ENCODE results near the gene FLNB.

FLNB gene

DNA sequence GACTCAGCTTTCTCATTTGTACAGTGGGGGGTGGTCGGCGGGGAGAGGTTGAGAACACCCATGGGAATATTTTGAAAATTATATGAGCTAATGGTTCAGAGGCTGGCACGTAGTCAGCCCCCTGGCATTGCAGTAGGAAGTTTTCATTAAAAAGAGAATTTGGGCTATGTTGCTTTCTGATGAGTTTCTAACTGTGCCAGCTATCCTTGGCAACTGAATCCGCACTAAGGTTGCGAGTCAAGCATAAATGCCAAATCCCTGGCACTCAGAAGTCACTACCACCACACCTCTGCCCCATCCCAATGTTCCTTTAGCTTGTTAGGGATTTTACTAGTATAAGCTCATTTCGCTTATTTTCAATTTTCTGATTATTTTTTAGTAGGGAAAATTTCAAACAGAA, 111.0 kb downstream of the FLNB start:
- no peak overlapping the region for H3K27ac ChIP-seq (ENCODE audit: low read depth, low read length, poor library complexity, severe bottlenecking)
- no peaks in the 10 kb centered on the region for H3K27me3 ChIP-seq (ENCODE audit: insufficient read depth, low read length)
- no peak overlapping the region for H3K9ac ChIP-seq (ENCODE audit: low read length)
- H3K4me1 ChIP-seq (ENCODE audit: insufficient read depth, low read length, severe bottlenecking), result peaks cover 36% of the 10 kb centered on the region
- no peak overlapping the region for H2AFZ ChIP-seq (ENCODE audit: low read length)
- no peaks in the 10 kb centered on the region for H3K9me3 ChIP-seq (ENCODE audit: low read length)
- H3K79me2 ChIP-seq (ENCODE audit: insufficient read depth, low read length), result no peaks in the 10 kb centered on the region
- TF ChIP-seq, protein P1, sequence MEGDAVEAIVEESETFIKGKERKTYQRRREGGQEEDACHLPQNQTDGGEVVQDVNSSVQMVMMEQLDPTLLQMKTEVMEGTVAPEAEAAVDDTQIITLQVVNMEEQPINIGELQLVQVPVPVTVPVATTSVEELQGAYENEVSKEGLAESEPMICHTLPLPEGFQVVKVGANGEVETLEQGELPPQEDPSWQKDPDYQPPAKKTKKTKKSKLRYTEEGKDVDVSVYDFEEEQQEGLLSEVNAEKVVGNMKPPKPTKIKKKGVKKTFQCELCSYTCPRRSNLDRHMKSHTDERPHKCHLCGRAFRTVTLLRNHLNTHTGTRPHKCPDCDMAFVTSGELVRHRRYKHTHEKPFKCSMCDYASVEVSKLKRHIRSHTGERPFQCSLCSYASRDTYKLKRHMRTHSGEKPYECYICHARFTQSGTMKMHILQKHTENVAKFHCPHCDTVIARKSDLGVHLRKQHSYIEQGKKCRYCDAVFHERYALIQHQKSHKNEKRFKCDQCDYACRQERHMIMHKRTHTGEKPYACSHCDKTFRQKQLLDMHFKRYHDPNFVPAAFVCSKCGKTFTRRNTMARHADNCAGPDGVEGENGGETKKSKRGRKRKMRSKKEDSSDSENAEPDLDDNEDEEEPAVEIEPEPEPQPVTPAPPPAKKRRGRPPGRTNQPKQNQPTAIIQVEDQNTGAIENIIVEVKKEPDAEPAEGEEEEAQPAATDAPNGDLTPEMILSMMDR (IDR thresholded peaks at IDR 0.05; ENCODE audit: low read length), result no peak
- TF ChIP-seq EZH2 (IDR thresholded peaks at IDR 0.05; ENCODE audit: borderline replicate concordance, low read length), result no peak
- H3K36me3 ChIP-seq (ENCODE audit: insufficient read depth, low read length), result peaks cover 19% of the 10 kb centered on the region; the same call in 1 of the 2 replicates
- no peak overlapping the region for H3K4me2 ChIP-seq (ENCODE audit: low read length)
- H3F3A ChIP-seq (ENCODE audit: insufficient read depth, low read length), result no peaks in the 10 kb centered on the region
- no peaks in the 10 kb centered on the region for H4K20me1 ChIP-seq (ENCODE audit: insufficient read depth, low read length)
- H3K9me2 ChIP-seq (ENCODE audit: low read depth, low read length), result no peaks in the 10 kb centered on the region
- no peak overlapping the region for H3K4me3 ChIP-seq (ENCODE audit: low read depth, low read length, poor library complexity, severe bottlenecking)

DNA sequence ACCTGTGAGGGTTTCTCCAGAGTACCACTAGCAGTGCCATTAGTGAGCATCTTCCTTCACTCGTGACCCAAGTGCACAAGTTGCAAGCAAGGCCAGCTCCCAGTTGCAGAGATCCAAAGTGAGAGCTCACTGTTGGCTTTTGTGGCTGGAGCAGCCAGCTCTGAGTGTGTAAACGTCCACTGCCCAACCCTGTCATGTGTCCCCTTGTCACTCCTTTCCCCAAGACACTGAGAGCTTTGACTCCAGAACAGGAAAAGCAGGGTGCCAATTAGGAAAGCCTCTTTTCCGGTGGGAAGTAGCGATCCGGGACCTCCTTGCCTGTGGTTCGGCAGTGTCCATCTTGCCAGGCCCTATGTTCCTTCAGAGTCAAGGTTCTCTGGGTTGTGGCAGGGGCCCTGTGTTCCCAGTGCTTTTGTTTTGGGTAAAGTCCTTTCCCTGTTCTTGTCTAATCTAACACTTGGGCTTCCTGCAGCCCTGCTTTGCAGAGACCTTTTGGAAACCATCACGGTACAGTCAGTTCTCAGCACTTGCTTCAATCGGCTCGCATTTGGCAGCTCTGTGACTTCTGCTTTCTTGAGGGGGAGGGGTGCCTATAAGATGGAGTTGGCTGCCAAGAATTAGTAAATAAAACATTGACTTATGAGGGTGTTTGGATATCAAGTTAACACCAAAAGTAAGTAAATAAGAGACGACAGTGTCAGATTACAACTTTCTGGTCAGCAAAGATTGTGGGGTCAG, 112.0 kb downstream of the FLNB start:
- H3K27me3 ChIP-seq (ENCODE audit: insufficient read depth, low read length), result no peaks in the 10 kb centered on the region

DNA sequence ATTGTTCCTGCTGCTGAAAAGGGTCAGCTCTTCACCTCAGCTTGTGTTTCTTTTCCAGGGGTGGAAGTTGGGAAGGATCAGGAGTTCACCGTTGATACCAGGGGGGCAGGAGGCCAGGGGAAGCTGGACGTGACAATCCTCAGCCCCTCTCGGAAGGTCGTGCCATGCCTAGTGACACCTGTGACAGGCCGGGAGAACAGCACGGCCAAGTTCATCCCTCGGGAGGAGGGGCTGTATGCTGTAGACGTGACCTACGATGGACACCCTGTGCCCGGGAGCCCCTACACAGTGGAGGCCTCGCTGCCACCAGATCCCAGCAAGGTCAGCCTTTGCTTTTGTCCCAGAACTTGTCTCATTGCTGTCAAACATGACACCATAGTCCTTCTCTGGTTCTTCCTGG, 113.0 kb downstream of the FLNB start:
- no peaks in the 10 kb centered on the region for H4K20me1 ChIP-seq (ENCODE audit: insufficient read depth, low read length)
- no peaks in the 10 kb centered on the region for H3F3A ChIP-seq (ENCODE audit: insufficient read depth, low read length)
- H3K79me2 ChIP-seq (ENCODE audit: insufficient read depth, low read length), result no peaks in the 10 kb centered on the region
- H3K4me1 ChIP-seq (ENCODE audit: insufficient read depth, low read length, severe bottlenecking), result peaks cover 21% of the 10 kb centered on the region
- no peak overlapping the region for H2AFZ ChIP-seq (ENCODE audit: low read length)
- no peaks in the 10 kb centered on the region for H3K9me2 ChIP-seq (ENCODE audit: low read depth, low read length)
- H3K27ac ChIP-seq (ENCODE audit: low read depth, low read length, poor library complexity, severe bottlenecking), result no peak overlapping the region
- no peak overlapping the region for H3K4me2 ChIP-seq (ENCODE audit: low read length)
- TF ChIP-seq, protein P1 (IDR thresholded peaks at IDR 0.05; ENCODE audit: low read length), result no peak
- no peak for TF ChIP-seq EZH2 (IDR thresholded peaks at IDR 0.05; ENCODE audit: borderline replicate concordance, low read length)
- no peaks in the 10 kb centered on the region for H3K9me3 ChIP-seq (ENCODE audit: low read length)
- peaks cover 29% of the 10 kb centered on the region for H3K36me3 ChIP-seq (ENCODE audit: insufficient read depth, low read length)
- no peak overlapping the region for H3K4me3 ChIP-seq (ENCODE audit: low read depth, low read length, poor library complexity, severe bottlenecking)
- H3K27me3 ChIP-seq (ENCODE audit: insufficient read depth, low read length), result no peaks in the 10 kb centered on the region
- H3K9ac ChIP-seq (ENCODE audit: low read length), result no peak overlapping the region

More for the DNA sequence above, 112.0 kb downstream of the FLNB start:
- H3K9me2 ChIP-seq (ENCODE audit: low read depth, low read length), result no peaks in the 10 kb centered on the region
- no peaks in the 10 kb centered on the region for H3F3A ChIP-seq (ENCODE audit: insufficient read depth, low read length)
- no peaks in the 10 kb centered on the region for H3K79me2 ChIP-seq (ENCODE audit: insufficient read depth, low read length)
- H3K36me3 ChIP-seq (ENCODE audit: insufficient read depth, low read length), result peaks cover 19% of the 10 kb centered on the region
- no peak overlapping the region for H3K9ac ChIP-seq (ENCODE audit: low read length)
- H3K27ac ChIP-seq (ENCODE audit: low read depth, low read length, poor library complexity, severe bottlenecking), result no peak overlapping the region
- peaks cover 30% of the 10 kb centered on the region for H3K4me1 ChIP-seq (ENCODE audit: insufficient read depth, low read length, severe bottlenecking)
- H2AFZ ChIP-seq (ENCODE audit: low read length), result no peak overlapping the region
- no peak overlapping the region for H3K4me2 ChIP-seq (ENCODE audit: low read length)
- no peaks in the 10 kb centered on the region for H3K9me3 ChIP-seq (ENCODE audit: low read length)
- TF ChIP-seq EZH2 (IDR thresholded peaks at IDR 0.05; ENCODE audit: borderline replicate concordance, low read length), result no peak
- TF ChIP-seq, protein P1 (IDR thresholded peaks at IDR 0.05; ENCODE audit: low read length), result no peak
- no peak overlapping the region for H3K4me3 ChIP-seq (ENCODE audit: low read depth, low read length, poor library complexity, severe bottlenecking)
- H4K20me1 ChIP-seq (ENCODE audit: insufficient read depth, low read length), result no peaks in the 10 kb centered on the region
